Stimulated activated CD8-positive, alpha-beta memory T cell treated with anti-CD3 and anti-CD28 coated beads, Interleukin-12 subunit alpha, Interleukin-12 subunit beta, amount 100 ng/mL, for 4 hours (primary cell): ENCODE measurements around the gene INO80B.
"Not testable (repeated sequence)": the region's sequence is repeated elsewhere in the genome, so short reads cannot be mapped to it uniquely, and the experiment has no call there.

Source experiments
- DNase-seq: peaks from one replicate; pipeline ENCODE4 v3.0.0-alpha.2; 2020; ENCODE audit warnings: low read depth

The INO80B gene

GRCh38 chr2:74450570-74451190 is 4.2 kb upstream of the INO80B start:
- no peak for DNase-seq

- no peak for DNase-seq
Observed at GRCh38 chr2:74457129-74457548, 2.3 kb downstream of the INO80B start.

- DNase-seq = peak; percentile 83
Observed at GRCh38 chr2:74457549-74458131, 2.8 kb downstream of the INO80B start.

- DNase-seq = peak; percentile 96
Observed at GRCh38 chr2:74458132-74458937, 3.4 kb downstream of the INO80B start, which contains the start of gene WBP1. Gene WBP1 (plus strand): TSS chr2:74458438. CDS start chr2:74458603, 165 bp downstream.

- DNase-seq = no peak
Observed at GRCh38 chr2:74458938-74459363, 4.1 kb downstream of the INO80B start.

GRCh38 chr2:74459503-74460118 is 4.7 kb downstream of the INO80B start:
- DNase-seq = not testable (repeated sequence)

- DNase-seq = not testable (repeated sequence)
Observed at GRCh38 chr2:74460187-74460586, 5.3 kb downstream of the INO80B start.

GRCh38 chr2:74461187-74462053 is 6.5 kb downstream of the INO80B start:
- no peak for DNase-seq

GRCh38 chr2:74462054-74462785 is 7.3 kb downstream of the INO80B start:
- DNase-seq = no peak

GRCh38 chr2:74462786-74463105 is 7.9 kb downstream of the INO80B start:
- no peak for DNase-seq

- DNase-seq = no peak
Observed at GRCh38 chr2:74464406-74464805, 9.5 kb downstream of the INO80B start.

- not testable (repeated sequence) for DNase-seq
Observed at GRCh38 chr2:74470742-74471141, 15.9 kb downstream of the INO80B start.

- DNase-seq = no peak
Observed at GRCh38 chr2:74471332-74472065, 16.6 kb downstream of the INO80B start.

GRCh38 chr2:74472086-74472944 is 17.4 kb downstream of the INO80B start, which contains the start of gene MRPL53:
Gene MRPL53 (minus strand): TSS chr2:74472680. CDS start chr2:74472660, 20 bp downstream.
- peak; percentile 88 for DNase-seq

GRCh38 chr2:74472945-74473258 is 18.0 kb downstream of the INO80B start:
- no peak for DNase-seq

- DNase-seq = no peak
Observed at GRCh38 chr2:74474481-74474880, 19.6 kb downstream of the INO80B start.

- DNase-seq = no peak
Observed at GRCh38 chr2:74474899-74475298, 20.0 kb downstream of the INO80B start.

GRCh38 chr2:74481431-74481830 is 26.5 kb downstream of the INO80B start:
- no peak for DNase-seq
